K562 treated with DMSO at 1 percent for 24 hours (cell line): ENCODE data around the gene ZNF383. TPM values are rescaled to one million over a fixed set of nuclear protein-coding genes. Genes with fewer than 3 reads are reported as not detected.

Experiments
- total RNA-seq: library from RNA; unstranded; fragments of 300-600 nt; gene quantifications from 2 replicates; pipeline ENCODE4 v1.2.3, GENCODE V29; 2022; ENCODE audit warnings: low read depth; ENCODE audit not compliant: insufficient read depth

Gene ZNF383
- 1.6 and 2.4 TPM in 2 replicates for total RNA-seq

GRCh38 chr19:37217775-37218591 lies at the start of gene ZNF383:
TSS of gene ZNF383 (plus strand) at chr19:37218214. CDS start at chr19:37230454, 12,240 bp downstream.

GRCh38 chr19:37172368-37173366 lies 45.3 kb upstream of the ZNF383 start, which contains the start of gene ZNF585A:
TSS of gene ZNF585A (minus strand) at chr19:37172695. CDS start at chr19:37169910, 2,785 bp downstream.

Other genes starting within 250 kb of the ZNF383 start
- gene ZNF420, start 139.8 kb upstream of the ZNF383 start, total RNA-seq, result 2.8 and 4.2 TPM in 2 replicates
- gene ZNF585A, start 45.5 kb upstream of the ZNF383 start, total RNA-seq, result 6.3 and 9.2 TPM in 2 replicates
- gene ZNF585B, start 7.7 kb upstream of the ZNF383 start, total RNA-seq, result 2.0 and 3.4 TPM in 2 replicates
- 0.21 and 0.54 TPM in 2 replicates for gene ZNF527, start 152.9 kb downstream of the ZNF383 start, total RNA-seq
- gene ZNF569, start 249.2 kb downstream of the ZNF383 start, total RNA-seq, result 1.2 and 2.9 TPM in 2 replicates